Activated CD4-positive, CD25-positive, alpha-beta regulatory T cell (primary cell): ENCODE results near the gene ASAP2.
"Not testable (repeated sequence)": the region's sequence is repeated elsewhere in the genome, so short reads cannot be mapped to it uniquely, and the experiment has no call there.

ENCODE experiments used
- DNase-seq, 4 experiments: peaks; one replicate each; lab custom pipeline; 2025; lab: John Stamatoyannopoulos, UW

Gene ASAP2

DNA sequence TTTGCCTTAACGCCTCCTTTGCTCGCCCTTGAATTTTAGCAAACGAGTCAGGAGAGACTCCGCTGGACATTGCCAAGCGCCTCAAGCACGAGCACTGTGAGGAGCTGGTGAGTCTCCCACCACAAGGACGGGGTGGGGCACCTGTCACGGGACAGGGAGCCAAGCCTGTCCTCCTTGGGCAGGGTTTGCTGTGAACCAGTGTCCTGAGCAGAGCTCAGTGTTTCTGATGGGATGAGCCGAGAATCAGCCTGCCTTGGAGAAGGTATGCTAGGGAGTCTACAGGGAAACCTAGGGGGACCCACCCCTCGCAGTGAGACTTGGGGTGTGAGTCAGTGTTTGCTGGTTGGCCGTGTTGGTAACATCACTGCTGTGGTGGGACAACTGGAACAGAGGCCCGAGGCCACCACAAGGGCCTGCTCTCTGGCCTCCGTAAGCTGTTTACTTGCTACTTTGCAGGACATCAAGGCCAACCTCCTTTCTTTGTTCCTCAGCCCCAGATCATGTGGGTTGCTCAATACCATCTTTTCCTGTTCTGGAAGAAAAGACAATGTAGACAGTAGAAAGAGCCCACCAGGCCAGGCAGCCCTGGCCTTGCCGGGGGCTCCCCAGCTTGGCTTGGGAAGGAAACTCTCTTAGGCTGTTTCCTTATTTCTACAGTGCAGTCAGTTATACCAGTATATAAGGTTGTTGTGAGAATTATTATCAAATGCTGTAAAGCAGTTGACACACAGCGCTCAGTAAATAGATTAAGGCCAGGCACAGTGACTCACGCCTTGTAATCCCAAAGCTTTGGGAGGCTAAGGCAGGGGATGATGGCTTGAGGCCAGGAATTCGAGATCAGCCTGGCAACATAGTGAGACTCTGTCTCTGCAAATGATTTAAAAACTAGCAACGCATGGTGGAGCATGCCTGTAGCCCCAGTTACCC lies 174.4 kb downstream of the ASAP2 start:
- no peak for DNase-seq

DNA sequence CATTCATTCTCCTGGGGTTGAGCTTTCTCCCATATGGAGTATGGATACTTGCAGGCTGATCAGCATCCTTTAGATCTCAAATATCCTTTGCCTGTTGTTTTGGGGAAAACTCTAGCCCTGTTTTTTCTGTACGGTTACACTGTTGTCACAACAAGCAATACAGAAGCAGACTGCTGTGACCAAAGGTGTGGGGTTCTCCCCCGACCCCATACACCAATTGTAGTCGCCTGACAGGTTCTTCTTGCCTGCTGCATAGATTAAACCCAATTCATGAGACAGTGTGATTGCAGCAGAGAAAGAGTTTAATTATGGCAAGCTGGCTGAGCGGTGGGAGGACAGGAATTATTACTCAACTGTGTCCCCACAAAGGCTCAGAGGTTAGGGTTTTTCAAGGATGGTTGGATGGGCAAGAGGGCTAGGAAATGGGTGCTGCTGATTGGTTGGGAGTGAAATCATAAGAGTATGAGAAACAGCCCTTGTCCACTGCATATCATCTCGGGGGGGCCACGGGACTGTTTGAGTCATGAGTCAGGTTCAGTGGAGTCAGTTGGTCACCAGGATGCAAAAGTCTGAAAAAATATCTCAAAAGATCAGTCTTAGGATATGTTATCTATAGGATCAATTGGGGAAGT lies 176.1 kb downstream of the ASAP2 start:
- no peak for DNase-seq

DNA sequence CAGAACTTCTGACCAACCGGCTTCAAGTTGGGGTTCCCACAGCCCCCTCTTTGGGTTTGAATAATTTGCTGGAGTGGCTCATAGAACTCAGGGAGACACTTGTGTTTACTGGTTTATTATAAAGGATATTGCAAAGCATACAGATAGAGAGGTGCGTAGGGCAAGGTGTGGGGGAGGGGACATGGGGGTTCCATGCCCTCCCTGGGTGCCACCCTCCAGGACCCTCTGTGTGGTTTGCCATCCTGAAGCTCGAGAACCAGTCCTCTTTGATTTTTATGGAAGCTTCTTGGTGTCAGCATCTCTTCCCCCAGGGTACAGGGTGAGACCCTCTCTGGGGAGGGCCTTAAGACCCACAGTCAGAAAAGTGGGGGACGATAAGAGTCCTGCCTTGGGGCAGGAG lies 177.9 kb downstream of the ASAP2 start:
- DNase-seq: no peak

DNA sequence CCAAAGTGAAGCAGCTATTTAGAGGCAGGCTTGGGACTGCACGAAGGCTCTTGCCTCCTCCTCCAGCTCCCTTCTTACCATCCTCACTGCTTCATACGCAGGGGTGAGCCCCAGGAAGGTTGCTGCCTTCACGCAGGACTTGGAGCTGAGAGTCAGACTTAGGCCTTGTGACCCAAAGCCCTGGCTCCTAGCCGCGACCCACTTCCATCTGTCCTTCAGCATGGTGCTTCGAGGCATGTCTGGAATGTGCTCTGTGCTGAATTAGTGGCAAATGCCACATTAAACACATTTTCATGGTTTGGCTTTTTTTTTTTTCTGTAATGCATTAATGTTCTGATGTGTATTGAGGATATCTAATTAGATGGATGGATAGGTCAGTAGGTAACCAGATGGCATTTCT lies 179.2 kb downstream of the ASAP2 start:
- no peak for DNase-seq

DNA sequence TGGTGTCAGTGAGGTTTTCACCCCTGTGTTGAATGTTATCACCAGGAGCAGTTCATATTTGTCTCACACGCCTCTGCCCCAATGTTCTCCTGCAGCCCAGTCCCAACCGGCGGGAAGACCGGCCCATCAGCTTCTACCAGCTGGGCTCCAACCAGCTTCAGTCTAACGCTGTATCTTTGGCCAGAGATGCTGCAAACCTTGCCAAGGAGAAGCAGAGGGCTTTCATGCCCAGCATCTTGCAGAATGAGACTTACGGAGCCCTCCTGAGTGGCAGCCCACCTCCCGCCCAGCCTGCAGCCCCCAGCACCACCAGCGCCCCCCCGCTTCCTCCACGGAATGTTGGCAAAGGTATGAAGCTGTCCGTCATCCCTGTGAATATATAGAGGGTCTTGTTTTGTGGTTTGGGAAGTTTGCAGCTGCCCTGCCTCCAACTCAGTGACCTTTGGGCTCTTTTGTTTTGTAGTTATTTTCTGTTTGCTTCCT lies 181.6 kb downstream of the ASAP2 start:
- DNase-seq: no peak

DNA sequence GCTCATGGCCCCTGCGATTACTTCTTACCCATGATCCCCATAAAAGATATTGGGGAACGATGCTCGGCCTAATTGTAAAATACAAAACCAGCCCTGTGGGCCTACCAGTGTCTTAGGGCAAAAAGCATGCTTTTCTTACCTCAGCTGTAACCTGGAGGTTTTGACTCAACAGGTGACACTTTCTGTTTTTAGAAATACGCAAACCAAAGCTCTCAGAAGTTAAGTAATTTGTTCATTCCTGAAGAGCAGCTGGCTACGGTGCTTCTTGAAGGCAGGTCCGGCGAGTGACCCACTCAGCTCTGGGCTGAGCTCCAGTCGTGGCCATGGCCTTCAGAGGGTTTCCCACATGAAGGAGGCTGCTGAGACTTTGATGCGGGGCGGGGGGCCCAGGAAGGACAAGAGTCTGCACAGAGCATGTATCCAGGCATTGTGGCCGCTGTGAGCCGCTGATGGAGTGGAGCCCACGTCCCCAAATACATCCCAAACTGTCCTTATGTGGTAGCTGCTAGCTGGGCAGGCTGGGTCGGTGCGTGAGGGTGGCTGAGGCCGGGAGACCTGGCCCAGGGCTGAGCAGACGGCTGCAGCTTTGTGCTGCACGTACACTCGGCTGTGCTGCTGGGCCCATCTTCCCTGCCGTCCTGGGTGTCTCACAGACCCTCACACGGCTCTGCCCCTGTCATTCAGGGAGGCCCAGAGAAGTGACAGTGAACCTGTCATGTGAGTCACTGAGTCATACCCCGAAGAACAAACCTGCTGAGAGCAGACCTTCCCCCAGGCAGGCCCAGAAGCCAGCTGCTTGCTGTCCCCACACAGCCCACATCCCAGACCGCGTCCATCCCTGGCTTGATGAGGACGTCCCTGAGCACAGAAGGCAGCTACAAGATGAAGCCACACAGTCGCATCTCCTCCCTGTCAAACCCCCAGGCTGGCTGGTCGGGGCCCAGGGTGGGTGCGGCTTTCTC lies 182.6 kb downstream of the ASAP2 start:
- DNase-seq: no peak

DNA sequence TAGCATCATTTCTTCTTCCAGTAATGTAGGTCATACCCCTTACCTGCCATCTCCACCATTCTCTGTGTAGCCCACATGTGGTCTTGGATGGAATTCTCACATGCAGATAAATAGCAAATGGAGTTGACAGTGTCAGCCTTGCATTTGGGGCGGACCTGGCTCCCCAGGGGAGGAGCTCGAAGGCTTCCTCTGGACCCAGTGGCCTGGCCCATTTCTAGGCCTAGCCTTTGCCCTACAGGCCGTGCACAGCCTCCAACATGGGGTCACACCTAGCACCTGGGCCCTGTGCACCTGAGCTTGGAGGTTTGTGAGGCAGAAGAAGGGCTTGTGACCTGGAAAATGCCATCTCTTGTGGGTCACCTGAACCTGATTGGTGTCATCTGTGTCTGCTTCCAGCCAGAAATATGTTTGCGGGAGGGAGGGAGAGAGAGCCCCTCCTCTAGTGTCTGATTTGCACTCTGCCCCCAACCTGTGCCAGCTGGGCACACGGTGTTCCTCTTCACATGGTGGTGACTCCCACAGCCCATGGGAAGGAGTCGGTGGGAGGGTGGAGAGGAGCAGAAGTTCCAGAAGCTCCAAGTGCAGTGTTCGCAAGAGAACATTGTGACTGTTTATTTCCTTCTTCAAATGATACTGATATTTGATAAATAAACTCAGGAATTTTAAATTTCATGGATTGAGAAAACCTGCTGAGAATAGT lies 183.7 kb downstream of the ASAP2 start:
- DNase-seq: no peak

DNA sequence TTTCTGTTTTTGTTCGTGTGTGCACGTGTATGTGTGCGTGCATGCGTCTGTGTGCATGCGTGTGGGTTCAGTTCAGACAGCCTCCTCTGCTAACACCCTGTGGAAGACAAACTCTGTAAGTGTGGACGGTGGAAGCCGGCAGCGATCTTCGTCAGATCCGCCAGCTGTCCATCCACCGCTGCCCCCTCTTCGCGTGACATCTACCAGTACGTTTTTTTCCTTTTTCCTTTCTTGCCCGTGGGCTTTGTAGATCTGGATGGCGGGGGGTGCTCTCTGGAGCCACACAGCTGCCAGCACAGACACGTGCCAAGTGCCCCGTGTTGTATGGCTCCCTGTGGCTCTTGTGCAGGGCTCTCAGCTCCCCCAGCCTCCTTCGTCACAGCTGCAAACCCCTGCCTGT lies 184.4 kb downstream of the ASAP2 start:
- DNase-seq: no peak

DNA sequence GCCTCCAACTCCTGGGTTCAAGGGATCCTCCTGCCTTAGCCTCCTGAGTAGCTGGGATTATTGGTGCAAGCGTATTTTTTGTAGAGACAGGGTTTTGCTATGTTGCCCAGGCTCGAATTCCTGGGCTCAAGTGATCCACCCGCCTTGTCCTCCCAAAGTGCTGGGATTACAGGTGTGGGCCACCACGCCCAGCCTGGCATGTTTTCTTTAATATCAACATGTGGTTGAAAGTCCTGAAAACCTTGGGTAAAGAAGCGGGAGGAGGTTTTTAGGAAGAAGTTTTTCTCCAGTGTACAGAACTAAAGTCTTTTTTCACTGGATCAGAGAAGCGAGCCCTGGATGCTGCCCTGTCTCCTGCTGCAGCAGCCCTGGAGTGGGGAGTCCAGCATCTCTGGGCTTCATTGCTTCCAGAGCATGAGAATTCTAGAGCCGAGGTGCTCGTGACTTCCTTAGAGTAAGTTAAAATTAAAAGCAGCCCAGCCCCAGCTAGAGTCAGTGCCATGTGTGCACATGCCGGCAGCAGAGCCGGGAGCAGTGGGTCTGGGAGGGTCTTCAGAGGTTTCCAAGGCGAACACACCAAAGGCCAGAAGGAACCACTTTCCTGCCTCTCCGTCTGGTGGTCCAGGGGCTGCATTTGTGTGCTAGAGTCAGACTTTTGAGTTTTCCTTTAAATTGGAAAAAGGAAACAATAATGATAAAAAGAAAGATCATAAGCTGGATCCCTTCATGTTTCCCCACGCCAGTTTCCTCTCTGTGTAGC lies 185.5 kb downstream of the ASAP2 start:
- DNase-seq: no peak

DNA sequence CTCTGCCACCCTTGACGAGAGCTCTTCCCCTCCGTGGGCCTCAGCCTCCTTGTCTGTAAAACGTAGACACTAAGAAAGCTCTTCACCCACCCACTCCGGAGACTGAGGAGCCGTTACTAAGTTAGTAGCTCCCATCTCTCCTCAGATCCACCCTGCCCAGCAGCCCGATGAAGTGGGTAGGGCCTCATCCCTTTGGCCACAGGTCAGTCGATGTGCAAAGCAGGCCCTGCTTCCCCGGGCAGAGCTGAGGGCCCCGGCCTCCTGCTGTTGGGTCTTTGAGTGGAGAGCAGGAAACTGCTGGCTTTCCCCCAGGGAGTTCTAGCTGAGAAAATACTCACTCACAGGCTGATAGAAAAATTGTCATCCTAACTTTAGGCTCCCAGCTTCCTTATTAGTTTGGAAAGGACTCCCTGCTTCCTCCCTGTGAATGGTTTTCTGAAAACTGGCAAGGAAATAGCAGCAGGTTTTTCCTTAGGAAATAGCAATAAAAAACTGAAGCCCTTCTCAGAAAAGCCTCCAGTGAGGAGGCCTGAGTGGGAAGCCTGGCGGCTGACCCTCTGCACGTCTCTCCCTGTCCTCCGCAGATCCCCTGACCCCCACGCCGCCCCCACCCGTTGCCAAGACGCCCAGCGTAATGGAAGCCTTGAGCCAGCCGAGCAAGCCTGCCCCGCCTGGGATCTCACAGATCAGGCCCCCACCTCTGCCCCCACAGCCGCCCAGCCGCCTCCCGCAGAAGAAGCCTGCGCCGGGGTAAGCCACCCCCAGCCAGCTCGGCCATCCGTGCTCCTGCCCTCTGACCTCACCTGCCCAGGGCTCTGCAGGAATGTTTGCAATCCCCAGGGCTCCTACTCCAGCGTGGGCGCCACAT lies 186.5 kb downstream of the ASAP2 start:
- DNase-seq: no peak

DNA sequence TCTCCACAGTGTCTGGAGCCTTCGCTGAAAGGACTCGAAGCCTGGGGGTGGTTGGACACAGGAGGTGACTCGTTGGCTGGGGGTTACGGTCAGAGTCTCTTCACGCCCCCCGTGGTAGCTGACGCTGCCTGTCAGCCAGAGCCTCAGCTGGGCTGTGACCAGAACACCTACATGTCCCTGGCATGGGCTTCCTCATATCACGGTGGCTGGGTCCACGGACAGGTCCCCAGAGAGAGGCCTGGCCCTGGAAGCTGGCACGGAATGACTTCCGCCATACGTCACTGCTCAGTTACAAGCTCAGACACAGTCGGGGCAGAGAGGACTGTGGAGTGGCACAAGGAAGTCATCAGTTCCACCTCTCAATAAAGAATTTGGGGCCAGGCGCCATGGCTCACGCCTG lies 188.2 kb downstream of the ASAP2 start:
- DNase-seq: no peak

DNA sequence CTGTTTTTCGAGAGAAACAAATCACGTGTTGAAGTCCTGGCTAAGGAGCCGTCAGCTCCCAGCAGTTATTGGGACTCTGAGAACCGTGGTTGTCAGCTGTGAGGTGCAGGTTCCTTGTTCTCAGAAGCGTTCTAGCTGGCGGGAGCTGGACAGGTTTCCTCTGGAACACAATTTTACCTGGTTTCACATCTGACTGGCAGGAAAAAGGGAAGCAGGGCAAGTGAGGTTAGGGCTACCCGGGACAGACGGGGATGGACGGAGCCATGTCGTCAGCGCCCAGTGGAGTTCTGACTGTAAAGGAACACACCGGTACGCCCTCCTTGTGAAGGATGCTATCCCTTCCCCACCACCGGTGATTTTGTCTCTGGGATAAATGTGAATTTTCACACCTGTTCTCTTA lies 190.6 kb downstream of the ASAP2 start:
- no peak for DNase-seq

DNA sequence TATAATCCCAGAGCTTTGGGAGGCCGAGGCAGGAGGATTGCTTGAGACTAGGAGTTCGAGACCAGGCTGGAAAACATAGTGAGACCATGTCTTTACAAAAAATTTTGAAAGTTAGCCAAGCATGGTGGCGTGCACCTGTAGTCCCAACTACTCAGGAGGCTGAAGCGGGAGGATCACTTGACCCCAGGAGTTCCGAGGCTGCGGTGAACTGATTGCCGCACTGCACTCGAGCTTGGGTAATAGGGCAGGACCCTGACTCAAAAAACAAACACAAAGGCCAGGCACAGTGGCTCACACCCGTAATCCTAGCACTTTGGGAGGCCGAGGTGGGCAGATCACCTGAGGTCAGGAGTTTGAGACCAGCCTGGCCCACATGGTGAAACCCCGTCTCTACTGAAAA lies 191.6 kb downstream of the ASAP2 start:
- DNase-seq: not testable (repeated sequence)

DNA sequence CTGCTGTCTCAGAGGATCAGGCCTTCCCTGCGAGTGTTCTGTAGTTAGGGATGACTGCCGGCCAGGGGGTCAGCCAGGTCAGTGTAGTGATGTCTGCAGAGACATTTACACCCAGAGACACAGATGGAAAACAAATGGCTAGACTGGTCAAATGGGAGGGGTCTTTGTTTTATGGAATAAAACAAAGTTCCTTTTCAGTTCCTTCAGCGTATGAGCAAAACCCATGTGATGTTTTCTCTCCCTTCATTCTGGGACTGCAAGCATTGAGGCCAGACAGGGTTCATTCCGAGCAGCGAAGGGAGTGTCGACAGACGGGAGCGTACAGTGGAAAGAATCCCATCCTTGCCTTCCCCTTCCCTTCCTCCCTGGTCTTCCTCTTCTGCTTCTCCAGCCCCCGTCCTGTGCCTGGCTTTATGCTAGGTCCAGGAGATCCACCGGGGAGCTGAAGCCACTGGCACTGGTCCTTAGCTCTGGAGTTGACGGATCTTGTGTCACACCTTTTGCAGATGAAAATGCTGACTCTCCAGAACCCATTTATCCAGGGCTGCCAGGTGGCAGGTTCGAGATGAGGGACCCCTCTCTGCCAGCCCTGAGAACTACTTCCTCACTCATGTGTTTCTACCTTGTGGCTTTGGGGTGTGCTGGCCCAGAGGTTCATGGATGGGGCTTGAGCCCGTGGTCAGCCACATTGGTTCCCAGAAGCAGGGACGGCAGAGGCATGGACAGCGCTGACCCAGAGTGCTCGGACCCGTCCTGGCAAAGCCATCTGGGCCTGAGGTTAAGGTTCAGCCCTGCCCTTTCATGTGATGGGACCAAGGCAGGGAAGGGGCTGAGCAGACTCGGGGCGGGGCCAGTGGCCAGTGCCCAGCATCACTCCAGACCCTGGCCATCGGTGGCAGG lies 192.5 kb downstream of the ASAP2 start:
- DNase-seq: no peak

DNA sequence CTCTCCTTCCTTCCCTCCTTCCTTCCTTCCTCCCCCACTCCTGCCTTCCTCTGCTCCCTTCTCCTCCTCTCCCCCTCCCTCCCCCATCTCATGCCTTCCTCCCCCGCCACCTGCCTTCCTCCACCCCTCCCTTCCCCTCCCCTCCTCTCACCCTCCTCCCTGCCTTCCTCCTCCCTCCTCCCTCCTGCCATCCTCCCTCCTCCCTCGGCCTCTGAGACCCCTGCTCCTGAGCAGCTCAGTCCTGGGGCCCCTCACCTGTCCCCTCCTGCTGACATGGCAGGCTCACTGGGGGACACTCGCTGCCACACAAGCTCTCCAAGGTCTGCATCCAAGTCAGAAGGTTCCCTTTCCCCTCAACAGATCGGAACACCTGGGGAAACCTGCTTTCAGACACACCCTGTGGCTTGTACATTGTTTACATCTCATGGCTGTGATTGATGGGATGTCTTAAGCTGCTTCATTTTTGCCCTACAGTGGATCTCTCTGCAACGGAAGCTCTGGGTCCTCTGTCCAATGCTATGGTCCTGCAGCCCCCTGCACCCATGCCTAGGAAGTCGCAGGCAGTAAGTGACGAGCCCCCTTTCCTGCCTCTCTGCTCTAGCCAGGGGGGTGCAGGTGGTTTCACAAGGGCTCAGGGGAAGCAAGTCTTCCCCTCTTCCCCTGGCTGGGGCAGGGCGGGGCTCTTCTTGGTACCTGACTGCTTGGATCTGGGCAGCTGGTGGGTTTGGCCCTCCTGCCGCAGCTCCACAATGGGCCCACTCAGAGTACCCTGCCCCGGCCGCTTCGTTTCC lies 193.9 kb downstream of the ASAP2 start:
- no peak for DNase-seq

DNA sequence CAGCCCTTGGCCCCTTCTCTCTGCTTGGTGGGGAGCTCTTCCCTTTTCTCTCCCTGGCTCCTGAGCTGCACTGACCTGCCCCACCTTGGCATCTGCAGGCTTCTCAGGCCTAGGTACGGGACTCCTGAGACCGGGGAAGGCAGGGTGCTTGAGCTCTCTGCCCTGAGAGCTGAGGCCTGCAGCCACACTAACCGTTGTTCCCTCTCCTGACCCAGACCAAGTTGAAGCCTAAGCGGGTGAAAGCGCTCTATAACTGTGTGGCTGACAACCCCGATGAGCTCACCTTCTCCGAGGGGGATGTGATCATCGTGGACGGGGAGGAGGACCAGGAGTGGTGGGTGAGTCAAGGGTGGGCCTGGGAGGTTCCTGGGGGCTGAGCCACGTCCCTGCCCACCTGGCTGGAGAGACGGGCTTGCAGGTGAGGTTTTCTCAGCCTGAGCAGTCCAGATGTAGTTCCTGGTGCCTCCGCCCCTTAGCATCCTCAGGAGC lies 194.5 kb downstream of the ASAP2 start:
- no peak for DNase-seq

DNA sequence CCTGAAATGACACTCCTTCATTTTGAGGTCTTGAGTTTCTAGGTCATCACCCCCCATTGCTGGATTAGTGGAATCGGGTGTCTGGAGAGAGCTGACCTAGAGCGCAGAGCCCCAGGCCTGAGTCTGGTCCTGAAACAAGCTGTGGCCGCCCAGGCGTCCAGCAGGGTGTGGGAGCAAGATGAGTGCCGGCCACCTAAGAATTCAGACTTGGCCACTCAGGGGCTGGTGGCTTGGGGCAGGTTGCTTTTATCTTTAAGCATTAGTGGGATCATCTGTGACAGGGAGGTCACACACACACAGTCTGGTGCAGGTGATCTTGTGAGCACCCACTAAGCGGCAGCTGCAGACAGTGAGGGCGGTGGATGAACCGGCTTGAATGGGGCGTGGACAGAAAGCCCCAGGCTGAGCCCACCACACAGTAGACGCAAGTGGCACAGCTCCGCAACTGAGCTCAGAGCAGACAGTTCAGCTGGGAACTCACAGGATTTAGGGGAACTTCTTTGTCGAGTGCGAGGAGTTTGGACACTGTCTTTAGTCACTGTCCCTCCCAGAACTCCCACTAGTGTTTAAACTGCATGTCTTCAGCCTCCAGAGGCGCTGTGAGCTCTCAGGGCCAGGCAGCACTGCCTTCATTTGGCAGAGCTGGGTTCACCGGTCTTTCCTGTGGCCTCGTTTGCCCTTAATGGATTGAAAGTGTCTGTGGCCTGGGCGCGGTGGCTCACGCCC lies 195.2 kb downstream of the ASAP2 start:
- no peak for DNase-seq
